Panc1 (cell line): ENCODE data around the gene RPL38. TPM values are rescaled to one million over a fixed set of nuclear protein-coding genes. Genes with fewer than 3 reads are reported as not detected.

ENCODE experiments used
- ATAC-seq: fragments of 200-7000 bp; cut with Tn5 transposase; 2 replicates; pipeline ENCODE4 v1.9.1; 2020; ENCODE audit warnings: mild to moderate bottlenecking, moderate library complexity
- BruUV-seq: library from RNA; stranded (reverse); fragments of 400-500 nt; replicated peaks from 2 replicates; lab custom pipeline; 2021; lab: Mats Ljungman, UMichigan
- CTCF ChIA-PET: fragments of 300-600 bp; sonication (Branson Sonifier 250); formaldehyde crosslinking; loops from one replicate; lab custom pipeline; 2022; ENCODE audit warnings: antibody characterized with exemption; lab: Charles Lee
- POLR2A ChIA-PET: fragments of 300-600 bp; sonication (Branson Sonifier 250); formaldehyde crosslinking; loops from one replicate; lab custom pipeline; 2022; ENCODE audit warnings: antibody characterized with exemption; lab: Charles Lee
- DNase-seq: peaks from one replicate; pipeline ENCODE4 v3.0.0-alpha.2; 2010; ENCODE audit warnings: low read depth, low spot score
- H3K27ac ChIP-seq: 2 replicates; pipeline ENCODE4 v1.5.1; 2011; ENCODE audit warnings: mild to moderate bottlenecking, low read length, inconsistent platforms
- H3K27me3 ChIP-seq: fragments of 200-500 bp; sonication (Bioruptor generic); 2 replicates; pipeline ENCODE4 v1.6.0; 2014; ENCODE audit warnings: low read length, inconsistent platforms; ENCODE audit not compliant: control insufficient read depth, insufficient read depth
- H3K36me3 ChIP-seq: fragments of 200-500 bp; sonication (Bioruptor generic); 2 replicates; pipeline ENCODE4 v1.5.1; 2014; ENCODE audit warnings: inconsistent platforms, mild to moderate bottlenecking, low read length, moderate library complexity; ENCODE audit not compliant: control insufficient read depth, insufficient read depth
- H3K4me1 ChIP-seq: 2 replicates; pipeline ENCODE4 v1.5.1; 2011; ENCODE audit warnings: inconsistent platforms, mild to moderate bottlenecking, low read length, moderate library complexity; ENCODE audit not compliant: control insufficient read depth, insufficient read depth
- H3K4me3 ChIP-seq, 2 experiments: 2 replicates each; pipeline ENCODE4 v1.5.1; 2011 to 2012; ENCODE audit warnings: low read depth in 2 of 2, low read length in 2 of 2, mild to moderate bottlenecking in 2 of 2, inconsistent platforms in 1 of 2, moderate library complexity in 1 of 2
- H3K9me3 ChIP-seq: fragments of 200-500 bp; sonication (Bioruptor generic); 2 replicates; pipeline ENCODE4 v1.5.1; 2014; ENCODE audit warnings: low read depth, mild to moderate bottlenecking, inconsistent platforms, low read length, moderate library complexity; ENCODE audit not compliant: control insufficient read depth, insufficient read depth
- CTCF ChIP-seq: fragments of 450-650 bp; IDR thresholded peaks from 2 replicates; pipeline ENCODE4 v1.5.1; 2017; ENCODE audit warnings: mild to moderate bottlenecking
- POLR2AphosphoS5 ChIP-seq: IDR thresholded peaks from 2 replicates; pipeline ENCODE4 v1.6.1; 2012; ENCODE audit warnings: mild to moderate bottlenecking, low read depth, low read length, moderate library complexity
- SIN3A ChIP-seq: IDR thresholded peaks from 2 replicates; pipeline ENCODE4 v1.6.1; 2012; ENCODE audit warnings: low read depth, mild to moderate bottlenecking, low read length, moderate library complexity, borderline replicate concordance; ENCODE audit not compliant: insufficient read depth
- TCF7L2 ChIP-seq: IDR thresholded peaks from 2 replicates; pipeline ENCODE4 v1.6.1; 2011; ENCODE audit warnings: mild to moderate bottlenecking, low read depth, low read length, inconsistent platforms
- in situ Hi-C: cut with HindIII; loops from 2 replicates; pipeline ENCODE4 v1.10.0; 2016; ENCODE audit warnings: low sequenced_read_pairs, low pct_unique_long_range_greater_than_20kb
- intact Hi-C: fragments of 100-400 bp; cut with micrococcal nuclease; formaldehyde crosslinking; loops from one replicate; pipeline ENCODE4 v1.10.0; 2022; ENCODE audit not compliant: unreplicated experiment
- total RNA-seq: library from RNA; stranded (reverse); gene quantifications from one replicate; pipeline ENCODE4 v1.2.1, GENCODE V29; 2021; ENCODE audit not compliant: unreplicated experiment
- TF ChIP-seq, protein P1 (sequence below), 2 experiments: IDR thresholded peaks; 2 replicates each; pipeline ENCODE4 v1.6.1; 2011 to 2012; ENCODE audit warnings: low read depth in 2 of 2, control low read depth in 1 of 2, low read length in 1 of 2, mild to moderate bottlenecking in 1 of 2, moderate library complexity in 1 of 2; ENCODE audit not compliant: insufficient read depth in 1 of 2

Gene RPL38
- total RNA-seq, 1 experiment from 2014 or later = 968 TPM

GRCh38 chr17:74222399-74222798, 18.9 kb downstream of the RPL38 start:
- POLR2A ChIA-PET = no interaction called here
- Histone ChIP-seq H3K27me3 (no peaks in the 10 kb centered on the region), H3K36me3 (no peaks in the 10 kb centered on the region), H3K4me1 (no peaks in the 10 kb centered on the region), H3K27ac (no peak overlapping the region), H3K4me3 (no peak overlapping the region), H3K9me3 (no peaks in the 10 kb centered on the region)
- intact Hi-C loops = no loop called here
- in situ Hi-C loops = no loop called here
- no TSS peak for BruUV-seq
- CTCF ChIA-PET = interaction anchor here (0.7 kb wide), 1 partner anchor 10 kb away, joined by 3 read pairs; no protein-coding TSS in a partner anchor
- no peak for ATAC-seq
- no peak for TF ChIP-seq TCF7L2
- TF ChIP-seq, protein P1, sequence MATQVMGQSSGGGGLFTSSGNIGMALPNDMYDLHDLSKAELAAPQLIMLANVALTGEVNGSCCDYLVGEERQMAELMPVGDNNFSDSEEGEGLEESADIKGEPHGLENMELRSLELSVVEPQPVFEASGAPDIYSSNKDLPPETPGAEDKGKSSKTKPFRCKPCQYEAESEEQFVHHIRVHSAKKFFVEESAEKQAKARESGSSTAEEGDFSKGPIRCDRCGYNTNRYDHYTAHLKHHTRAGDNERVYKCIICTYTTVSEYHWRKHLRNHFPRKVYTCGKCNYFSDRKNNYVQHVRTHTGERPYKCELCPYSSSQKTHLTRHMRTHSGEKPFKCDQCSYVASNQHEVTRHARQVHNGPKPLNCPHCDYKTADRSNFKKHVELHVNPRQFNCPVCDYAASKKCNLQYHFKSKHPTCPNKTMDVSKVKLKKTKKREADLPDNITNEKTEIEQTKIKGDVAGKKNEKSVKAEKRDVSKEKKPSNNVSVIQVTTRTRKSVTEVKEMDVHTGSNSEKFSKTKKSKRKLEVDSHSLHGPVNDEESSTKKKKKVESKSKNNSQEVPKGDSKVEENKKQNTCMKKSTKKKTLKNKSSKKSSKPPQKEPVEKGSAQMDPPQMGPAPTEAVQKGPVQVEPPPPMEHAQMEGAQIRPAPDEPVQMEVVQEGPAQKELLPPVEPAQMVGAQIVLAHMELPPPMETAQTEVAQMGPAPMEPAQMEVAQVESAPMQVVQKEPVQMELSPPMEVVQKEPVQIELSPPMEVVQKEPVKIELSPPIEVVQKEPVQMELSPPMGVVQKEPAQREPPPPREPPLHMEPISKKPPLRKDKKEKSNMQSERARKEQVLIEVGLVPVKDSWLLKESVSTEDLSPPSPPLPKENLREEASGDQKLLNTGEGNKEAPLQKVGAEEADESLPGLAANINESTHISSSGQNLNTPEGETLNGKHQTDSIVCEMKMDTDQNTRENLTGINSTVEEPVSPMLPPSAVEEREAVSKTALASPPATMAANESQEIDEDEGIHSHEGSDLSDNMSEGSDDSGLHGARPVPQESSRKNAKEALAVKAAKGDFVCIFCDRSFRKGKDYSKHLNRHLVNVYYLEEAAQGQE (IDR thresholded peaks at IDR 0.05; ENCODE audit: insufficient read depth in 1 of 2, low read depth in 2 of 2, low read length in 1 of 2) = no peak
- no peak for TF ChIP-seq SIN3A
- TF ChIP-seq CTCF = no peak
- no peak for TF ChIP-seq POLR2AphosphoS5
- DNase-seq = no peak

DNA sequence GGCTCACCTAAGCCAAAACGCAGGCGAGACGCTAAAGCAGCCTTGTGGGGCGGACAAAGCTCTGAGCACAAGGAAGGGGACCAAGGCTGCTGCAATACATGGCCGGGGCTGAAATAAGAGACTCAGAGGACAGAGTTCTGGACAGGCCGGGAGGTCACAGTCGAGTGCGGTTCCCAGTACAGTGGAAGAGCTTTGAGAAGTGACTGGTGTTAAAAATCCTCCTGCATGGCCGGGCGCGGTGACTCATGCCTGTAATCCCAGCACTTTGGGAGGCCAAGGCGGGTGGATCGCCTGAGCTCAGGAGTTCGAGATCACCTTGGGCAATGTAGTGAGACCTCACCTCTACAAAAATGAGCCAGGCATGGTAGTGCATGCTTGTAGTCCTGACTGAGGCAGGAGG, 20.4 kb downstream of the RPL38 start:
- no peaks in the 10 kb centered on the region for H3K27me3 ChIP-seq
- ChIA-PET POLR2A (no interaction called here), CTCF (no interaction called here)
- ATAC-seq = no peak
- H3K4me3 ChIP-seq = no peak overlapping the region
- TF ChIP-seq TCF7L2 (no peak), CTCF (no peak), SIN3A (no peak), POLR2AphosphoS5 (no peak)
- TF ChIP-seq, protein P1 (IDR thresholded peaks at IDR 0.05; ENCODE audit: insufficient read depth in 1 of 2, low read depth in 2 of 2, low read length in 1 of 2) = no peak
- H3K27ac ChIP-seq = no peak overlapping the region
- no peak for DNase-seq
- H3K9me3 ChIP-seq = no peaks in the 10 kb centered on the region
- no peaks in the 10 kb centered on the region for H3K36me3 ChIP-seq
- no TSS peak for BruUV-seq
- no peaks in the 10 kb centered on the region for H3K4me1 ChIP-seq
- intact Hi-C loops (no loop called here), in situ Hi-C loops (no loop called here)
